Measurements from ENCODE around the gene PRSS2.
"Not testable (repeated sequence)": the region's sequence is repeated elsewhere in the genome, so short reads cannot be mapped to it uniquely, and the experiment has no call there.

Gene PRSS2

DNA sequence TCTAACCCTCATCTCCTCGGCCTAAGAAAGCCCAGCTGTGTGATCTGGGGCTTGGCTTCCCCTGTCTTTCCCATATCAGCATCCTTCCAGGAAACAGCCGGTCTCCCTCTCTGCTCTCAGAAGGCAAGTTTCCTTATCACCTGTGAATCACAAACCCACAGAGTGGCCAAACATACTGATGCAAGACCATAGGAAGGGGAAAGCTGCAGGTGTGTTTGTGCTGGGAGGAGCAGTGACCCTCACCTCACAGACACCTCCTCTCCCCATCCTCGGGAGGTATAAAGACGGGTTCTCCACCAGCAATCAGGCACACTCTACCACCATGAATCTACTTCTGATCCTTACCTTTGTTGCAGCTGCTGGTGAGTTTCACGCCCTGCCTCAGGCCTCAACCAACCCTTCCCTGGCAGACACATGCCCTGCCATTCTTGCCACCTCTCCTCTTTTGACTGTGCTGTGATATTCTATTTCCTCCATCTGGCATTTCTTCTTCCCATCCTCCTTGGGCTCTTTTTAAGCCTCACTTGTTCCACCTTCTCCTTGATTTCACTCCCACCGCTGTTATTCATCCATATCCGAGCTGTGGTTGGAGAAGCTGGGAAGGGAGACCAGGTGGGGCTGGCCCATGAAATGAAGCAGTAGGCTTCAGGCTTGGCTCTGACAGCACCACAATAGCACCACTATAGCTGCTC, at the start of gene PRSS2:
Gene PRSS2, plus strand, starts transcription at position 310 of the 692 bp plus-strand sequence. Its CDS starts 13 bp downstream, at position 323.
- DNase-seq (ENCODE audit: low read depth in 2 of 2), result no peak

DNA sequence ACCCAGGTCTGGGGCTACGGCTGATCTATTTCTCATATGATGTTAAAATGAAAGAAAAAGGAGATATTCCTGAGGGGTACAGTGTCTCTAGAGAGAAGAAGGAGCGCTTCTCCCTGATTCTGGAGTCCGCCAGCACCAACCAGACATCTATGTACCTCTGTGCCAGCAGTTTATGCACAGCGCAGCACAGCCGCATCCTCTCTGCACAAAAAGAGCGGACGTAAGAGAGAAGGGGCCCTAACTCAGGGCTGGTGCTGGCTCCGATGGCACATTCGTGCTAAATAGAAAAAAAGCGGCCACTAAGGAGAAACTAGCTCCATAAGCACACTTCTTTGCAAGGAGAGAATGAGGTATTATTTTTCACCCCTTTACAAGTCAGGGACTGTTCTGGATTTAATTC, 49.8 kb upstream of the PRSS2 start:
- no peak for DNase-seq (ENCODE audit: low read depth in 2 of 2)

GRCh38 chr7:142722248-142722794, 48.4 kb upstream of the PRSS2 start:
- no peak for DNase-seq (ENCODE audit: low read depth in 2 of 2)

DNA sequence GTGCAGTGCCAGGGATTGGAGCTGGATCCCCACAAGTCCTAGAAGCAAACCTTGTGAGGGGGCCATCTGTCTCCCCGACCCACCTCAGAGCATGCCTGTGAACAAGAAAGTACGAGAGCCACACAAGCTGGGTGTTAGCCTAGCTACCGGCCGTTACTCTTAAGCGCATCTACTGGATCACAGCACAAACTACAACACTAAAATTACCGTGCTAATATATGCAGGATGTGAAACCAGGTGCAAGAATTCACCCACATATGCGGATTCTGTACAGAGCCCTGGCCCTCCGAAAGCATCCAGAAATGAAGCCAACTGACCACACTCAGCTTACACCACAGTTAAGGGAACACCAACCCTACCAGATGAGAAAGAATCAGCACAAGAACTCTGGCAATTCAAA, 37.5 kb upstream of the PRSS2 start:
- no peak for DNase-seq (ENCODE audit: low read depth in 2 of 2)

- no peak for DNase-seq (ENCODE audit: low read depth in 2 of 2)
Measured at GRCh38 chr7:142739923-142740492, 30.8 kb upstream of the PRSS2 start.

DNA sequence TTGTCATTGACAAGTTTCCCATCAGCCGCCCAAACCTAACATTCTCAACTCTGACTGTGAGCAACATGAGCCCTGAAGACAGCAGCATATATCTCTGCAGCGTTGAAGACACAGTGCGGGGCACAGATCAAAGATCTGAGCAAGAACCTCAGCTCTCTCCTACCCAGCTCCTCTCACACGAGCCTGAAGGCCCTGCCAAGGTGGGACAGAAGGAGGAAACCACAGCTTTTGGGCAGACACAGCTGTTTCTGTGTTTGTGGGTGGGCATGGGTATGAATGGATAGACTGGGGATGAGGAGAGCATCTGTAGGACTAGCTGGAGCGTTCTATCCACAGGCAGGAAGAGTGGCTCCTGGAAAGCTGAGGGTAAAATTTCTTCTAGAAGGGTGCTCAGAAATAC, 30.0 kb upstream of the PRSS2 start:
- DNase-seq (ENCODE audit: low read depth in 2 of 2), result no peak

DNA sequence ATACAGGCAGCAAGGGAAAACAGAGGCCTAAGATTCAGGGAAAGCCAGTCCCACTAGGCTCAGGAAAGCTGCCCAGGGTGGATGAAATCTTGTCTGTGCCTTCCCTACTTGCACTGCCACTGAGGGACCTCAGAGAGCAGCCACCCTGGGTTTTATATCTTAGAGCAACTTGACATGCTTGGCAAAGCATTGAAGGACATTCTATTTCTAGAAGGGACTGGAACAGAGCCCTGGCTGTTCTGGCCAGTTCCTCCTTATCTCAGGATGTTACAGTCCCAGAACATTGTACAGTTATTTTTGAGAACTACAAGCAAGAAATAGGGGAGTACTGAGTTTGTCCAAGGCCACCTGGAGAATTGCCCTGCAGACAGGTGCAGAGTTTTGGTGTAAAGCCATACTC, 28.8 kb upstream of the PRSS2 start:
- not testable (repeated sequence) for DNase-seq (ENCODE audit: low read depth in 2 of 2)

DNA sequence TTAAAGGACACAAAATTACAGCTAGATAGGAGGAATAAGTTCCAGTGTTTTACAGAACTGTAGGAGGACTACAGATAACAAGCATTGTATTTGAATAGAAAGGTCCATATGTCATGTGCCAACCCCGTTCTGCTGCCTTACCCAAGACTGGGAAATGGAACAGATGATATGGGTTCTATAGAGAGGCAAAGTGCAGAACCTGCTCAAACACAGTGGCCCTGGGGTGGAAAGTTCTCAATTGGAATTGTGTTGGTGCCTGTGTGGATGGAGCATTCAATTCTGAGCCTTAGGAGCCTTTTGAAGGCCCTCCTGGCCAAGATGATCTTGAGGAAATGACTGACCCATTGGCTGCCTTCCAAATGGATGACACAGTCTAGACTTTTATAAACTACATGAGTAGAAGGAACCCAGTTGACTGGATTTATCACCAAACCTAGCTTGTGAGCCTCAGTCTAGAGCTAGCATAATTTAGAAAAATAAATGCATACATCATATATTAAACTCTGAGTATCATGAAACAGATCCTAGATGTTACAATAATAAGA, 25.6 kb upstream of the PRSS2 start:
- no peak for DNase-seq (ENCODE audit: low read depth in 2 of 2)

DNA sequence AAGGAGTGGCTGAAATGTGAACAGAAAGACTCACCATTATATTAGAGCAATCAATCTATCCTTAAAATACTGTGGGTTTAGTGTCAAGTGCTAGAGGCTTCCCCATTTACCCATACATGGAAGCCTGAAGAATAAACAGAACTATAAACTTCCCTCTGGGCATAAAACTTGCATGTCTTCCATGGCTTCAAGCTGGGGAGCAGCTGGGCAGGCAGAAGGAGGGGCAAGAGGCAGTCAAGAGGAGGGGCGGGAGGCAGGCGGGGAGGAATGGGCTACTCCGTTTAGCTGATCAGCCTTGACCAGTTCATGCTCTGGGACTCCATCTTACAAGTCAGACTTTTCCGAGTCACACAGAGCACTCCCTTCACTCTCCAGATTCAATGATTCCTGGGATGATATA, 25.0 kb upstream of the PRSS2 start:
- DNase-seq (ENCODE audit: low read depth in 2 of 2), result no peak

- no peak for DNase-seq (ENCODE audit: low read depth in 2 of 2)
Measured at GRCh38 chr7:142746264-142746663, 24.5 kb upstream of the PRSS2 start.

- DNase-seq (ENCODE audit: low read depth in 2 of 2), result not testable (repeated sequence)
Measured at GRCh38 chr7:142748410-142748809, 22.4 kb upstream of the PRSS2 start.

- no peak for DNase-seq (ENCODE audit: low read depth in 2 of 2)
Measured at GRCh38 chr7:142749218-142749993, 21.4 kb upstream of the PRSS2 start, which contains the start of gene PRSS1. PRSS1 (plus strand) TSS chr7:142749472; CDS start chr7:142749485, 13 bp downstream.

DNA sequence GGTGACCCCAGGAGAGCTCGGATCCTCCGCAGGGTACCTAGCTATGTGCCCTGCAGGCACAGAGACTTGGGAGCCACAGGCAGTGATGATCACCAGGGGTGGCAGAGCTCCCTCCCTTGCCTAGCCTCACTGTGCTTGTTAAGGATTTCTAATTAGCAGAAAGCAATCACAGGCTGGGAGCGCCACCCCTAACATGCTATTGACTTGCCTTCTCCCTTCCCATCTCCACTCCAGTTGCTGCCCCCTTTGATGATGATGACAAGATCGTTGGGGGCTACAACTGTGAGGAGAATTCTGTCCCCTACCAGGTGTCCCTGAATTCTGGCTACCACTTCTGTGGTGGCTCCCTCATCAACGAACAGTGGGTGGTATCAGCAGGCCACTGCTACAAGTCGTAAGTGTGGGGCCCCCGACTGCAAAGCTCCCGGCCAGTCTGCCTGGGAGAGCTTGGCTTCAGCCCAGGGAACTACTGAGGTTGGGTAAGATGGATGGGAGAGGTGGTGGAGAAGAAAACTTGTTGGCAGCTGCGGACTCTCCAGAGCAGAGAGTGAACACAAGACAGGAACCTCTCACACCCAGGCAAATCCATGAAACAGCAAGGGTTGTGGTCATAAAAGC, 20.3 kb upstream of the PRSS2 start:
- no peak for DNase-seq (ENCODE audit: low read depth in 2 of 2)

- DNase-seq (ENCODE audit: low read depth in 2 of 2), result not testable (repeated sequence)
Measured at GRCh38 chr7:142751526-142752175, 19.1 kb upstream of the PRSS2 start.

- DNase-seq (ENCODE audit: low read depth in 2 of 2), result no peak
Measured at GRCh38 chr7:142752376-142753225, 18.2 kb upstream of the PRSS2 start.

DNA sequence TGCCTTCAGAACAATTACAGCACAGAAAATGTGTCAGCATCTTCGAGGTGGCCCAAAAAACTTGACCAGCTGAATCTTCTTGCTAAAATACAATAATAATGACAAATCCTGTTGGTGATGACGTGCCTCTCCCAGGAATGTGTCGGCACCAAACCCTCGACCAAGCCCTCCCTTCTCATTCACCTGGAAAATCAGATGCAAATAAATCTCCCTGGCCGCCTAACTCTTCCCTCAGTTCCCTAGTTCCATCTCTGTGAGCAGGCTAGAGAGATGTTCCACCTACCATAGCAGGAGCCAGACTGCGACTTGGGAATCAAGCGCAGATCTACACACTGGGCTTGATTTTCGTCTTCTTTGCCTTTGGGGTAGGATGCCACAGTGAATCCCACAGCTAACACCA, 17.4 kb upstream of the PRSS2 start:
- no peak for DNase-seq (ENCODE audit: low read depth in 2 of 2)

DNA sequence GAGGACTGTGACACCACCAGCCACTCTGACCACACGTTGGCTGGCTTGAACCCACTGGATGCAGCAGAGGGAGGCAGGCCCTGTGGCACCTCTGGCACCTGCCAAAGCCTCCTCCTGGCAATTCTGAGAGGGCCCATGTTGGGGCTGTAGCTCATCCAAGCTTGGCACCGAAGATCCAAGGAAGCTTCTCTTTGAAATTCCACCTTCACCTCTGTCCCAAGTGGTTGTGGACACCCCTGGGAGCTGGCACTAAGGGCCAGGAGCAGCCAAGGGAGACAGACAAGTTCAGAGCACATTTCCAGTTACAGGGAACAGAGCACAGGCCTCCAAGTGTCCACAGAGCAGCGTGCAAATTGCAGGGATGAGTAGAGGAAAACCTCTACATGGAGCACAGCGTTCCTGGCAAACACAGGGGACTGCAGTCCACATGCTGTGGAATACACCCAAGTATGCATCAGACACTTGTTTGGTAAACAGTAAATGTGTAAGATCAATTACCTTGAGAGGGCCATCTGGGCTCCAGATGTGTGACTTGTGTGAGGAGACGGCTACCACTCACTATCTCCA, 16.8 kb upstream of the PRSS2 start:
- not testable (repeated sequence) for DNase-seq (ENCODE audit: low read depth in 2 of 2)

DNA sequence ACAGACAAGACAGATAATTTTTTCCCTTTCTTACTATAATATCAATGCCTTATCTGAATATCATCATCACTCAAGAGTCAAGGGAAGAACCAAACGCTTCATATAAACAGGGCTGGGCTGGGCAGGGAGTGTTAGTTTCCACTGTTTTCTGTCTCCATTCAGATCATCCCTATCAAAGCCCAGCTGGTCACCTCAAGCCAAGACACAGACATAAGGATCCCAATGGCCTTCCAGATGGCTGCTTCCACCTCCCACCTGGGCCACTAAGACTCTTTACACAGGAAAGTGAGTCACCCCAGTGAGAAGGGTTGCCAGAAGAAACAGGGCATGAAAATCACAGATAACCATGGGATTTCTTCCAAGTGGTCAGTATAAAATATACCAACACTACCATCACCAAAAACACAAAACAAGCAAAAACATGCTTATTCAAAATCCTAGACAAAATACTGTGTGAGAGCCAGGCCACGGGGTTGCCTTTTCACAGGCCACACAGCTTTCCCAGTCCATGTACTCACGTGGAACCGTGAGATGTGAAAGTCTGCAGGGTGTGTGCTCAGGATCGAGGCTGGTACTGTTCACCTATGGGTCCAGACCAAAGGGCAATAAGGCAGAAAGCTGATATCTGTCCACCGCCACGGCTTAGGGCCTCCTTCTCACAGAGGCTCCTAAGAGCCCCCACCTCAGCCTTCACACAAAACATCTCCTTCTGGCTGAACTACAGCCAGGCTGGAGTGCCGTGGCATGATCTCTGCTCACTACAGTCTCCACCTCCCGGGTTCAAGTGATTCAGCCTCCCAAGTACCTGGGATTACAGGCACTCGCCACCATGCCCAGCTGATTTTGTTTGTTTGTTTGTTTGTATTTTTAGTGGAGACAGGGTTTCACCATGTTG, 15.8 kb upstream of the PRSS2 start:
- no peak for DNase-seq (ENCODE audit: low read depth in 2 of 2)

GRCh38 chr7:142758312-142758711, 12.5 kb upstream of the PRSS2 start:
- DNase-seq (ENCODE audit: low read depth in 2 of 2), result not testable (repeated sequence)
